K562 (cell line): ENCODE data around the gene MSS51. TPM values are rescaled to one million over a fixed set of nuclear protein-coding genes. Genes with fewer than 3 reads are reported as not detected.

Experiments
- ATAC-seq: fragments of 200-7000 bp; cut with Tn5 transposase; 3 replicates; pipeline ENCODE4 v1.9.1; 2020; ENCODE audit warnings: moderate library complexity
- BruUV-seq: library from RNA; stranded (reverse); fragments of 400-500 nt; replicated peaks from 2 replicates; lab custom pipeline; 2021; lab: Mats Ljungman, UMichigan
- CTCF ChIA-PET: fragments of 300-600 bp; formaldehyde crosslinking; extraction: SDS; loops from one replicate; lab custom pipeline; 2021; ENCODE audit warnings: low intra/inter-chr PET ratio; lab: Yijun Ruan, JAX
- POLR2A ChIA-PET: fragments of 300-600, 350-650 bp; sonication (Branson Sonifier 250); formaldehyde crosslinking; extraction: SDS; loops from one replicate; lab custom pipeline; 2021; ENCODE audit warnings: antibody characterized with exemption, inconsistent platforms; lab: Yijun Ruan, JAX
- DNase-seq, 4 experiments: peaks; one replicate each; pipeline versions ENCODE4 v3.0.0 to v3.0.0-alpha.2; 2011 to 2018; ENCODE audit warnings: low spot score in 3 of 4, mixed read lengths in 3 of 4; ENCODE audit errors: extremely low read depth in 1 of 4
- FAIRE-seq: peaks from 2 replicates; lab custom pipeline; 2011; peaks lifted over from hg19 to GRCh38; lab: Jason Lieb, UNC
- H2AFZ ChIP-seq: 2 replicates; pipeline ENCODE4 v1.6.0; 2011; ENCODE audit warnings: low read depth, low read length, control low read depth, inconsistent platforms
- H3K27ac ChIP-seq: fragments of 200-600 bp; 3 replicates; pipeline ENCODE4 v1.8.0; 2011; ENCODE audit warnings: low read depth, mild to moderate bottlenecking, control low read depth, inconsistent platforms, low read length, moderate library complexity, mixed read lengths; ENCODE audit errors: extremely low read depth
- H3K27me3 ChIP-seq, 2 experiments: fragments of 300-600 bp in 1 of 2; 2 replicates in 1 of 2; 3 replicates in 1 of 2; pipeline versions ENCODE4 v1.6.0 to v1.8.0; 2011; ENCODE audit warnings: inconsistent platforms in 2 of 2, low read length in 2 of 2, mild to moderate bottlenecking in 1 of 2, mixed read lengths in 1 of 2, moderate library complexity in 1 of 2; ENCODE audit not compliant: control insufficient read depth in 2 of 2, insufficient read depth in 2 of 2
- H3K36me3 ChIP-seq: fragments of 300-600 bp; 3 replicates; pipeline ENCODE4 v1.8.0; 2011; ENCODE audit warnings: mild to moderate bottlenecking, low read length, inconsistent platforms; ENCODE audit not compliant: control insufficient read depth, insufficient read depth
- H3K4me1 ChIP-seq, 2 experiments: fragments of 200-600 bp in 1 of 2; replicated peaks in 1 of 2; 2 replicates in 1 of 2; 3 replicates in 1 of 2; pipeline versions ENCODE4 v1.5.1 to v1.8.0; 2011; ENCODE audit warnings: inconsistent platforms in 2 of 2, low read length in 2 of 2, mild to moderate bottlenecking in 1 of 2, mixed read lengths in 1 of 2, moderate library complexity in 1 of 2; ENCODE audit not compliant: control insufficient read depth in 2 of 2, insufficient read depth in 2 of 2
- H3K4me2 ChIP-seq: 2 replicates; pipeline ENCODE4 v1.6.1; 2011; ENCODE audit warnings: low read length, control low read depth, inconsistent platforms, mixed read lengths; ENCODE audit not compliant: insufficient read depth
- H3K4me3 ChIP-seq: fragments of 200-600 bp; sonication (generic), shearing (Covaris generic); 2 replicates; pipeline ENCODE4 v1.5.1; 2016; ENCODE audit warnings: control low read depth, inconsistent platforms
- H3K79me2 ChIP-seq: fragments of 200-600 bp; 3 replicates; pipeline ENCODE4 v1.8.0; 2011; ENCODE audit warnings: low read length, inconsistent platforms; ENCODE audit not compliant: control insufficient read depth, insufficient read depth
- H3K9ac ChIP-seq, 2 experiments: 2 replicates each; pipeline versions ENCODE4 v1.6.0 to v1.6.1; 2011; ENCODE audit warnings: low read depth in 2 of 2, low read length in 2 of 2, control low read depth in 1 of 2, inconsistent platforms in 1 of 2, mild to moderate bottlenecking in 1 of 2, mixed read lengths in 1 of 2; ENCODE audit not compliant: insufficient read depth in 1 of 2
- H3K9me1 ChIP-seq: one replicate; pipeline ENCODE4 v1.6.0; 2011; ENCODE audit warnings: inconsistent platforms, mild to moderate bottlenecking, low read length, moderate library complexity; ENCODE audit not compliant: control insufficient read depth, insufficient read depth
- H3K9me3 ChIP-seq: replicated peaks from 2 replicates; pipeline ENCODE4 v1.5.1; 2011; ENCODE audit warnings: low read depth, low read length, inconsistent platforms; ENCODE audit not compliant: control insufficient read depth, insufficient read depth
- H4K20me1 ChIP-seq: replicated peaks from 2 replicates; pipeline ENCODE4 v1.6.1; 2011; ENCODE audit warnings: low read length, inconsistent platforms, mixed read lengths; ENCODE audit not compliant: control insufficient read depth, insufficient read depth
- C11orf30 ChIP-seq: fragments of 450-650 bp; IDR thresholded peaks from 2 replicates; pipeline ENCODE4 v1.6.1; 2016; ENCODE audit warnings: low read depth, mild to moderate bottlenecking
- ETS1 ChIP-seq: conservative IDR thresholded peaks from 2 replicates; pipeline ENCODE4 v1.6.1; 2011; ENCODE audit warnings: low read depth, mild to moderate bottlenecking, low read length; ENCODE audit not compliant: control insufficient read depth
- FOXA1 ChIP-seq: fragments of 450-650 bp; IDR thresholded peaks from 2 replicates; pipeline ENCODE4 v1.6.1; 2016; ENCODE audit warnings: mild to moderate bottlenecking, borderline replicate concordance
- HDAC3 ChIP-seq: fragments of 450-650 bp; IDR thresholded peaks from 2 replicates; pipeline ENCODE4 v1.6.1; 2018; ENCODE audit warnings: borderline replicate concordance, mild to moderate bottlenecking, moderate library complexity; ENCODE audit not compliant: partially characterized antibody
- KLF6 ChIP-seq: fragments of 250-450 bp; sonication (Bioruptor Pico); IDR thresholded peaks from 2 replicates; pipeline ENCODE4 v1.4.0; 2020; ENCODE audit warnings: mild to moderate bottlenecking, moderate library complexity, borderline replicate concordance
- MXD1 ChIP-seq: fragments of 250-450 bp; sonication (Bioruptor Pico); IDR thresholded peaks from 2 replicates; pipeline ENCODE4 v1.8.0; 2021; ENCODE audit warnings: borderline replicate concordance, mild to moderate bottlenecking, moderate library complexity; ENCODE audit not compliant: poor library complexity, severe bottlenecking
- MYNN ChIP-seq, 2 experiments: sonication (generic); formaldehyde crosslinking in 1 of 2; IDR thresholded peaks; 2 replicates each; pipeline versions ENCODE4 v1.5.0 to v1.6.1; 2016 to 2020; ENCODE audit warnings: antibody characterized with exemption in 1 of 2, missing genetic modification reagents in 1 of 2
- NFATC3 ChIP-seq: fragments of 450-650 bp; IDR thresholded peaks from 2 replicates; pipeline ENCODE4 v1.6.1; 2017; ENCODE audit warnings: mild to moderate bottlenecking
- NR3C1 ChIP-seq: sonication (generic); formaldehyde crosslinking; IDR thresholded peaks from 2 replicates; pipeline ENCODE4 v1.8.1; 2022; ENCODE audit warnings: missing genetic modification reagents
- RB1 ChIP-seq: fragments of 450-650 bp; IDR thresholded peaks from 2 replicates; pipeline ENCODE4 v1.6.1; 2017; ENCODE audit warnings: low read depth, mild to moderate bottlenecking
- RBFOX2 ChIP-seq: fragments of 200-400 bp; formaldehyde crosslinking; IDR thresholded peaks from 2 replicates; pipeline ENCODE4 v1.6.1; 2017; ENCODE audit warnings: low read depth, mild to moderate bottlenecking, low read length, moderate library complexity
- ZBTB9 ChIP-seq: fragments of 450-650 bp; formaldehyde crosslinking; IDR thresholded peaks from 2 replicates; pipeline ENCODE4 v1.4.0; 2020; ENCODE audit warnings: mild to moderate bottlenecking, moderate library complexity
- ZNF41 ChIP-seq: fragments of 250-450 bp; sonication (Bioruptor Pico); conservative IDR thresholded peaks from 2 replicates; pipeline ENCODE4 v1.4.0; 2020; ENCODE audit warnings: mild to moderate bottlenecking
- in situ Hi-C: fragments of 300-500 bp; cut with MboI; formaldehyde crosslinking; loops from 4 replicates; pipeline ENCODE4 v1.15.0; 2018; ENCODE audit warnings: inconsistent platforms, mixed read lengths
- intact Hi-C: fragments of 100-400 bp; cut with micrococcal nuclease; formaldehyde crosslinking; loops from 2 replicates; pipeline ENCODE4 v1.14.2; 2022
- polyA plus RNA-seq, 8 experiments: library from polyadenylated mRNA; depleted of rRNA in 4 of 8; stranded (reverse) in 5 of 8; unstranded in 3 of 8; fragments of >200 nt; fragmentation: Nextera tagmentation in 2 of 8; fragmentation: Illumina TruSeq in 1 of 8; extraction: Ambion mirVana in 2 of 8; extraction: Trizol in 1 of 8; gene quantifications; 2 replicates each; pipeline versions ENCODE4 v1.2.1 to v1.2.3, GENCODE V29; 2011 to 2014; ENCODE audit warnings: inconsistent platforms in 1 of 8, missing spikeins in 1 of 8
- total RNA-seq, 7 experiments: library from RNA; depleted of rRNA in 6 of 7; stranded (reverse); fragments of >200 nt in 6 of 7; fragmentation: Illumina TruSeq in 2 of 7; extraction: Trizol in 2 of 7; gene quantifications; 2 replicates each; pipeline versions ENCODE4 v1.2.1 to v1.2.3, GENCODE V29; 2011 to 2021; ENCODE audit warnings: low replicate concordance in 1 of 7

Gene MSS51
- total and polyA plus RNA-seq, 9 of the 15 experiments (the other 6 are each of a cell fraction or from before 2014, with no cell fraction given) = 0.28 to 1.8 (median 1.2) TPM

- intact Hi-C loops = no loop called here
- ChIA-PET POLR2A (interaction anchor here (0.6 to 1.5 kb wide), 3 partner anchors 9 to 406 kb away, joined by 3 to 5 read pairs (median 3); no protein-coding TSS in a partner anchor), CTCF (no interaction called here)
- Histone ChIP-seq H3K4me2 (no peak overlapping the region), H3K9ac (no peak overlapping the region), H3K4me1 (no peaks in the 10 kb centered on the region; a peak in 2 of 5 replicates), H3K79me2 (no peaks in the 10 kb centered on the region), H3K27me3 (no peaks in the 10 kb centered on the region), H3K9me3 (no peaks in the 10 kb centered on the region), H3K9me1 (no peaks in the 10 kb centered on the region), H3K36me3 (peaks cover 12% of the 10 kb centered on the region; the same call in 1 of the 3 replicates), H3K27ac (no peak overlapping the region), H4K20me1 (no peaks in the 10 kb centered on the region), H2AFZ (no peak overlapping the region), H3K4me3 (no peak overlapping the region)
- BruUV-seq = no TSS peak
- FAIRE-seq (no peak), ATAC-seq (no peak), DNase-seq (no peak)
- in situ Hi-C loops = no loop called here
- no peak for TF ChIP-seq HDAC3
- TF ChIP-seq NFATC3 = no peak
- no peak for TF ChIP-seq ETS1
- TF ChIP-seq KLF6 (CRISPR knock-in tag) = no peak
- TF ChIP-seq ZNF41 = no peak
- no peak for TF ChIP-seq RBFOX2
- no peak for TF ChIP-seq RB1
- TF ChIP-seq NR3C1 = no peak
- no peak for TF ChIP-seq C11orf30
- no peak for TF ChIP-seq ZBTB9
- no peak for TF ChIP-seq FOXA1
- no peak for TF ChIP-seq MYNN (IDR thresholded peaks at IDR 0.05)
- TF ChIP-seq MYNN (CRISPR knock-in tag; IDR thresholded peaks at IDR 0.05) = no peak
- TF ChIP-seq MXD1 (CRISPR knock-in tag) = no peak
These were observed 13.6 kb upstream of the MSS51 start for GRCh38 chr10:73446926-73447325.
